Skeletal muscle satellite cell (primary cell): ENCODE data around the gene CTNNAL1. TPM values are rescaled to one million over a fixed set of nuclear protein-coding genes. Genes with fewer than 3 reads are reported as not detected.
"Not testable (repeated sequence)": the region's sequence is repeated elsewhere in the genome, so short reads cannot be mapped to it uniquely, and the experiment has no call there.

ENCODE experiments used
- H3K27me3 ChIP-seq: 2 replicates; pipeline ENCODE4 v1.7.0; 2013; ENCODE audit warnings: low read length; ENCODE audit not compliant: control insufficient read depth, insufficient read depth
- H3K36me3 ChIP-seq: 2 replicates; pipeline ENCODE4 v1.7.0; 2013; ENCODE audit warnings: mild to moderate bottlenecking, control low read depth, low read length; ENCODE audit not compliant: insufficient read depth
- H3K4me1 ChIP-seq: 2 replicates; pipeline ENCODE4 v1.7.0; 2013; ENCODE audit warnings: low read length; ENCODE audit not compliant: control insufficient read depth, insufficient read depth
- H3K4me2 ChIP-seq: 2 replicates; pipeline ENCODE4 v1.7.0; 2013; ENCODE audit warnings: mild to moderate bottlenecking, low read length
- H3K4me3 ChIP-seq: 2 replicates; pipeline ENCODE4 v1.7.0; 2013; ENCODE audit warnings: low read length
- H3K9ac ChIP-seq: 2 replicates; pipeline ENCODE4 v1.7.0; 2013; ENCODE audit warnings: mild to moderate bottlenecking, low read depth, low read length, moderate library complexity
- H3K9me3 ChIP-seq: replicated peaks from 2 replicates; pipeline ENCODE4 v1.7.0; 2013; ENCODE audit warnings: mild to moderate bottlenecking, control low read depth, low read length
- total RNA-seq: library from RNA; depleted of rRNA; stranded (reverse); fragments of >200 nt; gene quantifications from 2 replicates; pipeline ENCODE4 v1.2.3, GENCODE V29; 2012; rRNA removed

Gene CTNNAL1, protein sequence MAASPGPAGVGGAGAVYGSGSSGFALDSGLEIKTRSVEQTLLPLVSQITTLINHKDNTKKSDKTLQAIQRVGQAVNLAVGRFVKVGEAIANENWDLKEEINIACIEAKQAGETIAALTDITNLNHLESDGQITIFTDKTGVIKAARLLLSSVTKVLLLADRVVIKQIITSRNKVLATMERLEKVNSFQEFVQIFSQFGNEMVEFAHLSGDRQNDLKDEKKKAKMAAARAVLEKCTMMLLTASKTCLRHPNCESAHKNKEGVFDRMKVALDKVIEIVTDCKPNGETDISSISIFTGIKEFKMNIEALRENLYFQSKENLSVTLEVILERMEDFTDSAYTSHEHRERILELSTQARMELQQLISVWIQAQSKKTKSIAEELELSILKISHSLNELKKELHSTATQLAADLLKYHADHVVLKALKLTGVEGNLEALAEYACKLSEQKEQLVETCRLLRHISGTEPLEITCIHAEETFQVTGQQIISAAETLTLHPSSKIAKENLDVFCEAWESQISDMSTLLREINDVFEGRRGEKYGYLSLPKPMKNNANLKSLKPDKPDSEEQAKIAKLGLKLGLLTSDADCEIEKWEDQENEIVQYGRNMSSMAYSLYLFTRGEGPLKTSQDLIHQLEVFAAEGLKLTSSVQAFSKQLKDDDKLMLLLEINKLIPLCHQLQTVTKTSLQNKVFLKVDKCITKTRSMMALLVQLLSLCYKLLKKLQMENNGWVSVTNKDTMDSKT
- total RNA-seq = 86.5 and 104 TPM in 2 replicates

DNA sequence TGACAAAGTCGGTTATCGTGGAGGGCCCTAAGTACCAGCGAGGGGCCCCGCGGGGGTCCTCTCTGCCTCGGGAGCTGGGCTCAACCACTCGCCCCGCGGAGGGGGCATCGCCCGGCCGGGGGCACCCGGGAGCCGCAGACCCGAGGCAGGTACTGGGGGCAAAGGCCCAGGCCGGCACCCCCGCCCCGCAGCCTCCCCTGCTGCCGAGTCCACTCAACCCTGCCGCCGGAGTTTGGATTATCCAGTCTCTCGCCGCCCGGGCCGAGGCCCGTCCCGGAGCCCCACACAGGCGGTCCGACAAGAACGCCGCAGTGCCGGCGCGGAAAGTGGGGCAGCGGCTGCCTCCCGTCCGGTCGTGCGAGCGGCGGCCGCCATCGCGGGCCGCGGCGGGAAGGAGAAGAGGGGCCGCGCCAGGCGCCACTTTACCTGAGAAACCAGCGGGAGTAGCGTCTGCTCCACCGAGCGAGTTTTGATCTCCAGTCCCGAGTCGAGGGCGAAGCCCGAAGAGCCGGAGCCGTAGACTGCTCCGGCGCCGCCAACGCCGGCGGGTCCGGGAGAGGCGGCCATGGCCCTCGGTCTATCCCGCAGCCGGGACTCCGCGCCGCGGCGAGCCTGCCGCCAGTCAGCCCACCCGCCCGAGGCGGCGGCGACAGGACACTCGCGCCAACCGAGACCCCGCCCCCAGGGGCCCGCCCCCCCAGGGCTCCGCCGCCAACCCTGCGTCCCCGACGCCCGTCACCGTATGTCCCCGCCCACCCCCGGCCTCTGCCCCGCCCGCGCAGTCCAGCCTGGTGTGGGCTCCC, at the start of gene CTNNAL1:
CTNNAL1 (minus strand) TSS at position 624 of the 803 bp plus-strand sequence; CDS start at position 567, 57 bp downstream.
- peaks cover 33% of the 10 kb centered on the region for H3K4me1 ChIP-seq
- peaks cover 4% of the 10 kb centered on the region for H3K36me3 ChIP-seq
- peak within 1 kb of the TSS; percentile 93 for H3K9ac ChIP-seq
- H3K4me3 ChIP-seq = peak within 1 kb of the TSS; percentile 76
- no peaks in the 10 kb centered on the region for H3K9me3 ChIP-seq
- peak within 1 kb of the TSS; percentile 87 for H3K4me2 ChIP-seq
- no peaks in the 10 kb centered on the region for H3K27me3 ChIP-seq

GRCh38 chr9:109062543-109062942, 49.2 kb upstream of the CTNNAL1 start:
- Histone ChIP-seq H3K9ac (no peak overlapping the region), H3K36me3 (peaks cover 48% of the 10 kb centered on the region), H3K4me3 (no peak overlapping the region), H3K27me3 (no peaks in the 10 kb centered on the region), H3K4me1 (peaks cover 13% of the 10 kb centered on the region), H3K9me3 (no peaks in the 10 kb centered on the region), H3K4me2 (no peak overlapping the region)

DNA sequence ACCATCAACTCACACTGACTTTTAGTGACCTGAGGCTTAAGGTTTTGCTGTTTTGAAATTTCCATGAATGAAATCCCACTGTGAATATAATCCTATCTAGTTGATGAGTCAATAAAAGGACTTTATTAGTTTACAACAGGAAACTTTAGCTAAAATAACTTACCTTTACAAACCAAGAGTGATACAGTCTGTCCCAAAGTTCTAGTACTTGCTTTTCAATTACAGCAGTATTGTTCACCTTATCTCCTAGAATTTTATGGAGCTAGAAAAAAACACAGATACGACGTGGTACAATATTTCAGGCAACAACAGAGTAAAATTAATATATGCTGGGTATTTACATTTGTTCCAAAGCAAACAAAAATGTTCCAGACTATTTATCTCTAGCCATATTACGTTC, 46.9 kb upstream of the CTNNAL1 start:
- no peaks in the 10 kb centered on the region for H3K27me3 ChIP-seq
- H3K9me3 ChIP-seq = no peaks in the 10 kb centered on the region
- no peak overlapping the region for H3K4me2 ChIP-seq
- peaks cover 51% of the 10 kb centered on the region for H3K36me3 ChIP-seq
- peaks cover 6% of the 10 kb centered on the region for H3K4me1 ChIP-seq
- no peak overlapping the region for H3K4me3 ChIP-seq
- H3K9ac ChIP-seq = no peak overlapping the region

DNA sequence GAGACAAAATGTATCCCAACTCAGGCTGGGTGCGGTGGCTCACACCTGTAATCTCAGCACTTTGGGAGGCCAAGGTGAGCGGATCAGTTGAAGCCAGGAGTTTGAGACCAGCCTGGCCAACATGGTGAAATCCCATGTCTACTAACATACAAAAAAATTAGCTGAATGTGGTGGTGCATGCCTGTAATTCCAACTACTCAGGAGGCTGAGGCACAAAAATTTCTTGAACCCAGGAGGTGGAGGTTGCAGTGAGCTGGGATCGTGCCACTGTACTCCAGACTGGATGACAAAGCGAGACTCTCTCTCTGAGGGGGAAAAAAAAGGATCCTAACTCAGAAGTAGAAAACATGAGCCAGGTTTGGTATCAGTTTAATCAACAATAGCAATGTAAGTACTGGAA, 39.8 kb upstream of the CTNNAL1 start:
- H3K27me3 ChIP-seq, H3K9ac ChIP-seq, H3K4me2 ChIP-seq, H3K9me3 ChIP-seq, H3K4me3 ChIP-seq, H3K4me1 ChIP-seq: not testable (repeated sequence)
- peaks cover 68% of the 10 kb centered on the region for H3K36me3 ChIP-seq

GRCh38 chr9:109052416-109052815, 39.1 kb upstream of the CTNNAL1 start:
- H3K27me3 ChIP-seq = no peaks in the 10 kb centered on the region
- H3K4me3 ChIP-seq = no peak overlapping the region
- H3K36me3 ChIP-seq = peaks cover 75% of the 10 kb centered on the region
- H3K4me2 ChIP-seq = no peak overlapping the region
- H3K4me1 ChIP-seq = no peaks in the 10 kb centered on the region
- H3K9me3 ChIP-seq = no peaks in the 10 kb centered on the region
- H3K9ac ChIP-seq = no peak overlapping the region

- peaks cover 72% of the 10 kb centered on the region for H3K36me3 ChIP-seq
These were observed 38.4 kb upstream of the CTNNAL1 start for GRCh38 chr9:109051733-109052132.

GRCh38 chr9:109050444-109050843, 37.1 kb upstream of the CTNNAL1 start:
- Histone ChIP-seq H3K4me1 (no peaks in the 10 kb centered on the region), H3K27me3 (no peaks in the 10 kb centered on the region), H3K36me3 (peaks cover 73% of the 10 kb centered on the region), H3K4me3 (no peak overlapping the region), H3K9me3 (no peaks in the 10 kb centered on the region), H3K4me2 (no peak overlapping the region), H3K9ac (no peak overlapping the region)

More at GRCh38 chr9:109051733-109052132, 38.4 kb upstream of the CTNNAL1 start:
- Histone ChIP-seq H3K9ac (no peak overlapping the region), H3K4me3 (no peak overlapping the region), H3K27me3 (no peaks in the 10 kb centered on the region), H3K4me1 (no peaks in the 10 kb centered on the region), H3K4me2 (no peak overlapping the region), H3K9me3 (no peaks in the 10 kb centered on the region)

DNA sequence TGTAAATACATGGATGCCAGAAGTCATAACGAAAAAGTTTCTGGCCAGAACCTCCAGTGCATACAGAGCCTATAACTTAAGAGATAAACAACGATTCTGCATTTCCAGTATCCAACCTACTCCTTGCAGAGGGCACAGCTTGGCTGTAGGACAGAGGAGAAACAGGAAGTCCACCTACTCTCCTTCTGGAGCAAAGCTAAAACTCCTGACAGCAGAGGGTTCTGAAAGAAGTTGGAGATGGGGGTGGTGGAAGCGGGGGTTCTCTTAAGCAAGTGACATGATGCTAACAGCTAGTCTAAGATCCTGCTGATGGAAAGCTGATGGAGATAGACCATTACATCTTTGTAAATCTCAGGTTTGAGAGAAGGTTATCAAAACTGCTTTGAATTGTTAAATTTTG, 35.5 kb upstream of the CTNNAL1 start:
- no peak overlapping the region for H3K4me3 ChIP-seq
- H3K9me3 ChIP-seq = no peaks in the 10 kb centered on the region
- H3K27me3 ChIP-seq = no peaks in the 10 kb centered on the region
- peaks cover 65% of the 10 kb centered on the region for H3K36me3 ChIP-seq
- H3K9ac ChIP-seq = no peak overlapping the region
- no peak overlapping the region for H3K4me2 ChIP-seq
- H3K4me1 ChIP-seq = no peaks in the 10 kb centered on the region

DNA sequence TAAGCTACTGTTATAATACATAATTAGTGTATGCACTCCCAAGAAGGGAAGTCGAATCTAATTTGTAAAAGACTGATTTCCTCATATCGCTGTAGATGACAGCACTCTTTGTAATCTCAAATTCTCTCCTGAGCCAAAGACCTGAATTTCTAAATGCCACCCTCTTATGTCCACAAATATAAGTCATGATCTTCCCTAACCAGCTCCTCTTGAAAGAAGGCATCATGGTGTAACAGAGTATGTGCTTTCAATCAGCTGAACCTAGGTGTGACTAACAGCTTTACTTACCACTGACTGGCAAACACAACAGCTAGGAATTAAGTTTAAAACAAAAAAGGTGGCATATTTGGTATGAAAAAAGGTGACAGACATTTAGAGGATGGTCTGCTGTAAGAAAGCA, 34.0 kb upstream of the CTNNAL1 start:
- no peaks in the 10 kb centered on the region for H3K9me3 ChIP-seq
- H3K9ac ChIP-seq = no peak overlapping the region
- peaks cover 59% of the 10 kb centered on the region for H3K36me3 ChIP-seq
- H3K4me3 ChIP-seq = no peak overlapping the region
- no peaks in the 10 kb centered on the region for H3K4me1 ChIP-seq
- no peak overlapping the region for H3K4me2 ChIP-seq
- no peaks in the 10 kb centered on the region for H3K27me3 ChIP-seq

- H3K4me3 ChIP-seq = no peak overlapping the region
- no peaks in the 10 kb centered on the region for H3K4me1 ChIP-seq
- H3K9me3 ChIP-seq = no peaks in the 10 kb centered on the region
- H3K27me3 ChIP-seq = no peaks in the 10 kb centered on the region
- H3K36me3 ChIP-seq = peaks cover 54% of the 10 kb centered on the region
- no peak overlapping the region for H3K4me2 ChIP-seq
- no peak overlapping the region for H3K9ac ChIP-seq
These were observed 33.0 kb upstream of the CTNNAL1 start for GRCh38 chr9:109046346-109046745.

- H3K4me2 ChIP-seq = no peak overlapping the region
- H3K4me3 ChIP-seq = no peak overlapping the region
- no peak overlapping the region for H3K9ac ChIP-seq
- H3K4me1 ChIP-seq = no peaks in the 10 kb centered on the region
- no peaks in the 10 kb centered on the region for H3K27me3 ChIP-seq
- peaks cover 32% of the 10 kb centered on the region for H3K36me3 ChIP-seq
- no peaks in the 10 kb centered on the region for H3K9me3 ChIP-seq
These were observed 30.3 kb upstream of the CTNNAL1 start for GRCh38 chr9:109043578-109043977.
